GM12878 (cell line): ENCODE data around the gene BAHD1. TPM values are rescaled to one million over a fixed set of nuclear protein-coding genes. Genes with fewer than 3 reads are reported as not detected.

ENCODE experiments used
- CREM ChIP-seq: IDR thresholded peaks from 2 replicates; pipeline ENCODE4 v1.6.1; 2014; ENCODE audit warnings: antibody characterized with exemption, low read depth
- FOXM1 ChIP-seq: IDR thresholded peaks from 2 replicates; pipeline ENCODE4 v1.6.1; 2012; ENCODE audit warnings: low read depth, mild to moderate bottlenecking, inconsistent platforms, low read length, moderate library complexity
- IKZF1 ChIP-seq: fragments of 450-650 bp; conservative IDR thresholded peaks from 2 replicates; pipeline ENCODE4 v1.6.1; 2017; ENCODE audit warnings: antibody characterized with exemption, mild to moderate bottlenecking
- IRF4 ChIP-seq: IDR thresholded peaks from 2 replicates; pipeline ENCODE4 v1.6.1; 2011; ENCODE audit warnings: low read depth, low read length
- KAT2A ChIP-seq: conservative IDR thresholded peaks from 2 replicates; pipeline ENCODE4 v1.6.1; 2011; ENCODE audit warnings: low read depth, low read length; ENCODE audit not compliant: control insufficient read depth
- MAX ChIP-seq: IDR thresholded peaks from 2 replicates; pipeline ENCODE4 v1.6.1; 2012; ENCODE audit warnings: low read depth, low read length, improper control_type of control experiment
- MTA2 ChIP-seq: fragments of 450-650 bp; IDR thresholded peaks from 2 replicates; pipeline ENCODE4 v1.6.1; 2016; ENCODE audit warnings: low read depth, mild to moderate bottlenecking, moderate library complexity
- NFYA ChIP-seq: IDR thresholded peaks from 2 replicates; pipeline ENCODE4 v1.6.1; 2011; ENCODE audit warnings: low read depth, mild to moderate bottlenecking, low read length, improper control_type of control experiment, borderline replicate concordance
- NR2C1 ChIP-seq: fragments of 450-650 bp; IDR thresholded peaks from 2 replicates; pipeline ENCODE4 v1.6.1; 2017; ENCODE audit warnings: antibody characterized with exemption, mild to moderate bottlenecking, moderate library complexity
- PBX3 ChIP-seq: IDR thresholded peaks from 2 replicates; pipeline ENCODE4 v1.6.1; 2011; ENCODE audit warnings: mild to moderate bottlenecking, low read depth, low read length, moderate library complexity; ENCODE audit not compliant: insufficient replicate concordance
- PML ChIP-seq: IDR thresholded peaks from 2 replicates; pipeline ENCODE4 v1.6.1; 2012; ENCODE audit warnings: low read length, inconsistent platforms
- POLR2A ChIP-seq: IDR thresholded peaks from 2 replicates; pipeline ENCODE4 v1.6.1; 2011; ENCODE audit warnings: low read depth, mild to moderate bottlenecking, low read length
- POLR2AphosphoS2 ChIP-seq: IDR thresholded peaks from 2 replicates; pipeline ENCODE4 v1.6.1; 2011; ENCODE audit warnings: low read depth, mild to moderate bottlenecking, low read length, improper control_type of control experiment, moderate library complexity
- POLR2AphosphoS5 ChIP-seq: IDR thresholded peaks from 2 replicates; pipeline ENCODE4 v1.6.1; 2011; ENCODE audit warnings: mild to moderate bottlenecking, low read length, inconsistent platforms
- RAD51 ChIP-seq: fragments of 450-650 bp; IDR thresholded peaks from 2 replicates; pipeline ENCODE4 v1.6.1; 2016; ENCODE audit warnings: moderate library complexity, mild to moderate bottlenecking, inconsistent platforms
- SIX5 ChIP-seq: IDR thresholded peaks from 2 replicates; pipeline ENCODE4 v1.6.1; 2011; ENCODE audit warnings: mild to moderate bottlenecking, low read depth, low read length, moderate library complexity; ENCODE audit not compliant: severe bottlenecking
- SPI1 ChIP-seq: IDR thresholded peaks from 2 replicates; pipeline ENCODE4 v1.6.1; 2011; ENCODE audit warnings: low read depth, mild to moderate bottlenecking, low read length, moderate library complexity, borderline replicate concordance; ENCODE audit not compliant: insufficient read depth
- TBL1XR1 ChIP-seq: IDR thresholded peaks from 2 replicates; pipeline ENCODE4 v1.6.1; 2012; ENCODE audit warnings: low read depth, low read length, improper control_type of control experiment
- ZBTB40 ChIP-seq: fragments of 450-650 bp; IDR thresholded peaks from 2 replicates; pipeline ENCODE4 v1.6.1; 2016; ENCODE audit warnings: mild to moderate bottlenecking, moderate library complexity, borderline replicate concordance
- ZNF687 ChIP-seq: fragments of 450-650 bp; IDR thresholded peaks from 2 replicates; pipeline ENCODE4 v1.6.1; 2017; ENCODE audit warnings: mild to moderate bottlenecking, moderate library complexity
- polyA plus RNA-seq, 11 experiments: library from polyadenylated mRNA; depleted of rRNA in 4 of 11; unstranded in 6 of 11; stranded (reverse) in 5 of 11; fragments of >200 nt; fragmentation: Nextera tagmentation in 4 of 11; fragmentation: Illumina TruSeq in 1 of 11; extraction: Ambion mirVana in 4 of 11; extraction: Trizol in 1 of 11; gene quantifications; 1 replicate in 1 of 11; 2 replicates in 10 of 11; pipeline versions ENCODE4 v1.2.1 to v1.2.3, GENCODE V29; 2011 to 2016; ENCODE audit warnings: inconsistent platforms in 2 of 11, missing spikeins in 2 of 11, low read depth in 1 of 11
- total RNA-seq, 4 experiments: library from RNA; depleted of rRNA in 3 of 4; stranded (reverse); fragments of >200 nt in 3 of 4; fragmentation: Illumina TruSeq in 1 of 4; extraction: Trizol in 1 of 4; gene quantifications; 2 replicates each; pipeline versions ENCODE4 v1.2.1 to v1.2.3, GENCODE V29; 2013 to 2021

BAHD1 gene
- total and polyA plus RNA-seq, 10 of the 15 experiments (the other 5 are each of a cell fraction or from before 2014, with no cell fraction given), result 0.21 to 21.8 (median 5.8) TPM

DNA sequence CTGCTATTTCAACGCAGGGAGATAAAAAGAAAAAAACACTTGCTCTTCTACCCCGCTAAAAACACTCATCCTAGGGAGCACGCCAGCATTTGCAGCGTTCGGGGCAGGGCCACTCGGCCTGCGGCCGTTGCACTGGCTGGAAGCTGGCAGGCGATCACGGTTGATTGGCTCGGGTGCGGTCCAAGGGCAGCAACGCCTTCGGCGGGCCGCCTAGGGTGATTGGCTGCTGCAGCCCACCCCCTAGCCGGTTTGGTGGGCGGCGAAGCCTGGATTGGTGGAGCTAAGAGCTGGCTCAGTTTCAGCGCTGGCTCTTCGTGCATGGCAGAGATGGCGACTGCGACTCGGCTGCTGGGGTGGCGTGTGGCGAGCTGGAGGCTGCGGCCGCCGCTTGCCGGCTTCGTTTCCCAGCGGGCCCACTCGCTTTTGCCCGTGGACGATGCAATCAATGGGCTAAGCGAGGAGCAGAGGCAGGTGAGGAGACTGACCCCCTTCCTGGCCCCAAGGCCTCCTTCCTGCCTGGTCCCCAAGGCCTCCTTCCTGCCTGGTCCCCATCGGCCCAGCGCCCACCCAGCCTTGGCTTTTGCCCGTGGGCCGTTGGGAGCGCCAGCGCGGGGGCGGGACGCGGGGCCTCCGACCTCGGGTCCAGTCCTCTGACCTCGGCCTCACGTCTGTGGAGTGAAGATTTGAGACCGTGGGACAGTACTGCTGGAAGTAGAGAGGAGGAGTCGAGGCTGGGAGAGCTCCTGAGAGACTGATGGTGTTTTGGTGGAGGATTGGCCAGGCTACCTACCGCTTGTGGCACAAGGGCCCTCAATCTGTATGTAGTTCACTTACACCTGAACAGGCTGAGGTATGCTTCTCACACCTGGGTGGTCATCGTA is 35.0 kb upstream of the BAHD1 start, which contains the start of gene IVD (continued):
- no peak for TF ChIP-seq ZNF687
- no peak for TF ChIP-seq IRF4
- TF ChIP-seq PML, result no peak
- TF ChIP-seq POLR2AphosphoS5, result peak; percentile 90
- peak; percentile 98 for TF ChIP-seq POLR2A
- no peak for TF ChIP-seq CREM
- TF ChIP-seq NFYA, result peak; percentile 58; the same call in 1 of the 2 replicates
- no peak for TF ChIP-seq SIX5
- no peak for TF ChIP-seq SPI1
- no peak for TF ChIP-seq KAT2A
- TF ChIP-seq ZBTB40, result no peak
- no peak for TF ChIP-seq NR2C1
- TF ChIP-seq MAX, result peak; percentile 65; the same call in 1 of the 2 replicates
- TF ChIP-seq TBL1XR1, result no peak
- TF ChIP-seq IKZF1, result peak; percentile 59
- no peak for TF ChIP-seq FOXM1
- TF ChIP-seq MTA2, result no peak
- peak; percentile 96 for TF ChIP-seq PBX3
- TF ChIP-seq POLR2AphosphoS2, result peak; percentile 38; the same call in 1 of the 2 replicates
- no peak for TF ChIP-seq RAD51
